Neural progenitor cell (in vitro differentiated cells): ENCODE results near the gene NOTUM.

Experiments used
- CTCF ChIP-seq: fragments of 200-600 bp; sonication (generic); IDR thresholded peaks from 2 replicates; pipeline ENCODE4 v1.5.1; 2017; ENCODE audit warnings: antibody characterized with exemption, mild to moderate bottlenecking
- EZH2 ChIP-seq: fragments of 200-600 bp; sonication (generic); IDR thresholded peaks from 2 replicates; pipeline ENCODE4 v1.6.1; 2017; ENCODE audit warnings: antibody characterized with exemption, mild to moderate bottlenecking, moderate library complexity
- EZH2phosphoT487 ChIP-seq: fragments of 200-600 bp; sonication (generic); IDR thresholded peaks from 2 replicates; pipeline ENCODE4 v1.6.1; 2017; ENCODE audit warnings: antibody characterized with exemption

- TF ChIP-seq CTCF (no peak), EZH2phosphoT487 (no peak), EZH2 (no peak)
Observed at GRCh38 chr17:81968396-81968745, 7.4 kb upstream of the NOTUM start.
